ENCODE data around the gene ARSB. TPM values are rescaled to one million over a fixed set of nuclear protein-coding genes. Genes with fewer than 3 reads are reported as not detected.

ARSB gene
- total and polyA plus RNA-seq, 10 of the 15 experiments (the other 5 are each of a cell fraction or from before 2014, with no cell fraction given), result 1.2 to 8.2 (median 6.1) TPM

GRCh38 chr5:78927657-78928282 is 57.3 kb downstream of the ARSB start:
- ChIA-PET POLR2A (no interaction called here), CTCF (interaction anchor here (1.0 to 1.3 kb wide), 4 partner anchors 15 to 182 kb away, joined by 3 to 5 read pairs (median 3); no protein-coding TSS in a partner anchor), RAD21 (ENCODE audit: unreplicated experiment) (interaction anchor here (0.6 kb wide), 1 partner anchor 64 kb away, joined by 3 read pairs; no protein-coding TSS in a partner anchor), SMC1A (ENCODE audit: uncharacterized antibody, unreplicated experiment) (interaction anchor here (1.7 kb wide), 1 partner anchor 21 kb away, joined by 4 read pairs; no protein-coding TSS in a partner anchor)
- no TSS peak for BruUV-seq (replicated peaks)
- in situ Hi-C loops (cut with MboI) (no loop called here), intact Hi-C loops (cut with micrococcal nuclease; ENCODE audit: unreplicated experiment) (no loop called here)
- no peak overlapping the region for H2AFZ ChIP-seq (ENCODE audit: control insufficient read depth, low read depth, low read length)
- H3K4me2 ChIP-seq (ENCODE audit: control insufficient read depth, insufficient read depth), result no peak overlapping the region
- H3K36me3 ChIP-seq (ENCODE audit: control insufficient read depth in 2 of 2, insufficient read depth in 2 of 2, low read length in 1 of 2), result no peaks in the 10 kb centered on the region
- 77% methylated on average over 3 of the region's 3 CpGs for WGBS (ENCODE audit: insufficient coverage, insufficient replicate concordance, low lambda C conversion rate, missing lambda C conversion rate)
- no peak overlapping the region for H3K27ac ChIP-seq (ENCODE audit: control insufficient read depth, insufficient read depth)
- no peak for TF ChIP-seq EGR1 (IDR thresholded peaks at IDR 0.05; ENCODE audit: borderline replicate concordance in 1 of 2, low read depth in 2 of 2, low read length in 2 of 2)
- TF ChIP-seq, protein P1, sequence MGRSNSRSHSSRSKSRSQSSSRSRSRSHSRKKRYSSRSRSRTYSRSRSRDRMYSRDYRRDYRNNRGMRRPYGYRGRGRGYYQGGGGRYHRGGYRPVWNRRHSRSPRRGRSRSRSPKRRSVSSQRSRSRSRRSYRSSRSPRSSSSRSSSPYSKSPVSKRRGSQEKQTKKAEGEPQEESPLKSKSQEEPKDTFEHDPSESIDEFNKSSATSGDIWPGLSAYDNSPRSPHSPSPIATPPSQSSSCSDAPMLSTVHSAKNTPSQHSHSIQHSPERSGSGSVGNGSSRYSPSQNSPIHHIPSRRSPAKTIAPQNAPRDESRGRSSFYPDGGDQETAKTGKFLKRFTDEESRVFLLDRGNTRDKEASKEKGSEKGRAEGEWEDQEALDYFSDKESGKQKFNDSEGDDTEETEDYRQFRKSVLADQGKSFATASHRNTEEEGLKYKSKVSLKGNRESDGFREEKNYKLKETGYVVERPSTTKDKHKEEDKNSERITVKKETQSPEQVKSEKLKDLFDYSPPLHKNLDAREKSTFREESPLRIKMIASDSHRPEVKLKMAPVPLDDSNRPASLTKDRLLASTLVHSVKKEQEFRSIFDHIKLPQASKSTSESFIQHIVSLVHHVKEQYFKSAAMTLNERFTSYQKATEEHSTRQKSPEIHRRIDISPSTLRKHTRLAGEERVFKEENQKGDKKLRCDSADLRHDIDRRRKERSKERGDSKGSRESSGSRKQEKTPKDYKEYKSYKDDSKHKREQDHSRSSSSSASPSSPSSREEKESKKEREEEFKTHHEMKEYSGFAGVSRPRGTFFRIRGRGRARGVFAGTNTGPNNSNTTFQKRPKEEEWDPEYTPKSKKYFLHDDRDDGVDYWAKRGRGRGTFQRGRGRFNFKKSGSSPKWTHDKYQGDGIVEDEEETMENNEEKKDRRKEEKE (IDR thresholded peaks at IDR 0.05), result no peak
- TF ChIP-seq SMARCA5 (IDR thresholded peaks at IDR 0.05), result no peak
- TF ChIP-seq MEF2A (IDR thresholded peaks at IDR 0.05; ENCODE audit: insufficient read depth, low read depth, low read length), result no peak
- TF ChIP-seq, protein P2, sequence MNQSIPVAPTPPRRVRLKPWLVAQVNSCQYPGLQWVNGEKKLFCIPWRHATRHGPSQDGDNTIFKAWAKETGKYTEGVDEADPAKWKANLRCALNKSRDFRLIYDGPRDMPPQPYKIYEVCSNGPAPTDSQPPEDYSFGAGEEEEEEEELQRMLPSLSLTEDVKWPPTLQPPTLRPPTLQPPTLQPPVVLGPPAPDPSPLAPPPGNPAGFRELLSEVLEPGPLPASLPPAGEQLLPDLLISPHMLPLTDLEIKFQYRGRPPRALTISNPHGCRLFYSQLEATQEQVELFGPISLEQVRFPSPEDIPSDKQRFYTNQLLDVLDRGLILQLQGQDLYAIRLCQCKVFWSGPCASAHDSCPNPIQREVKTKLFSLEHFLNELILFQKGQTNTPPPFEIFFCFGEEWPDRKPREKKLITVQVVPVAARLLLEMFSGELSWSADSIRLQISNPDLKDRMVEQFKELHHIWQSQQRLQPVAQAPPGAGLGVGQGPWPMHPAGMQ (IDR thresholded peaks at IDR 0.05; ENCODE audit: borderline replicate concordance), result no peak
- no peak for TF ChIP-seq SMAD5 (IDR thresholded peaks at IDR 0.05; ENCODE audit: low read depth)
- no peak for TF ChIP-seq SMC3 (IDR thresholded peaks at IDR 0.05; ENCODE audit: borderline replicate concordance, low read length)
- no peak for TF ChIP-seq CBX5 (IDR thresholded peaks at IDR 0.05; ENCODE audit: low read depth)
- no peak for TF ChIP-seq NRF1 (conservative IDR thresholded peaks at IDR 0.05; ENCODE audit: low read depth, low read length)
- no peak for TF ChIP-seq YBX1 (IDR thresholded peaks at IDR 0.05)
- no peaks in the 10 kb centered on the region for H3K27me3 ChIP-seq (replicated peaks in 1 of 2; ENCODE audit: control insufficient read depth in 2 of 2, insufficient read depth in 2 of 2, low read length in 1 of 2)
- ATAC-seq, result no peak
- no peak overlapping the region for H3K9ac ChIP-seq (ENCODE audit: control insufficient read depth, insufficient read depth, low read length)
- H3K79me2 ChIP-seq (ENCODE audit: control insufficient read depth, insufficient read depth, low read length), result no peaks in the 10 kb centered on the region
- no peaks in the 10 kb centered on the region for H3K9me3 ChIP-seq (replicated peaks; ENCODE audit: control insufficient read depth, insufficient read depth, low read length)
- peaks cover 3% of the 10 kb centered on the region; the same call in 1 of the 2 replicates for H3K4me1 ChIP-seq (ENCODE audit: control insufficient read depth, insufficient read depth, low read length)
- DNase-seq (ENCODE audit: low read depth, low spot score), result no peak
- no peaks in the 10 kb centered on the region for H4K20me1 ChIP-seq (ENCODE audit: control insufficient read depth, insufficient read depth)
- H3K4me3 ChIP-seq, result no peak overlapping the region
- FAIRE-seq, result no peak

All from GM12878 (cell line).